Inflammatory macrophage treated with lipopolysaccharide for 1 hour (primary cell): ENCODE data around the gene PLEKHB2.
"Not testable (repeated sequence)": the region's sequence is repeated elsewhere in the genome, so short reads cannot be mapped to it uniquely, and the experiment has no call there.

Experiments
- DNase-seq, 2 donors: peaks; one replicate each; pipeline ENCODE4 v3.0.0-alpha.2; 2020 to 2022

PLEKHB2 gene

GRCh38 chr2:131105156-131105949 is at the start of gene PLEKHB2:
Gene PLEKHB2, plus strand, starts transcription at chr2:131105336. Its CDS starts 15,606 bp downstream, at chr2:131120942.
- DNase-seq, result peak; percentile 84 to 94

GRCh38 chr2:131056204-131056931 is 48.8 kb upstream of the PLEKHB2 start:
- no peak for DNase-seq

GRCh38 chr2:131056932-131057287 is 48.2 kb upstream of the PLEKHB2 start:
- DNase-seq, result no peak

- DNase-seq, result no peak
These were observed 46.8 kb upstream of the PLEKHB2 start for GRCh38 chr2:131058214-131058843.

GRCh38 chr2:131058920-131059319 is 46.2 kb upstream of the PLEKHB2 start:
- no peak for DNase-seq

GRCh38 chr2:131063501-131064283 is 41.4 kb upstream of the PLEKHB2 start:
- no peak for DNase-seq

GRCh38 chr2:131064589-131065512 is 40.3 kb upstream of the PLEKHB2 start:
- DNase-seq, result no peak

GRCh38 chr2:131067465-131068125 is 37.5 kb upstream of the PLEKHB2 start:
- no peak for DNase-seq

GRCh38 chr2:131068172-131068571 is 37.0 kb upstream of the PLEKHB2 start:
- DNase-seq, result not testable (repeated sequence)

- not testable (repeated sequence) for DNase-seq
These were observed 29.6 kb upstream of the PLEKHB2 start for GRCh38 chr2:131075578-131075977.

- DNase-seq, result no peak
These were observed 28.4 kb upstream of the PLEKHB2 start for GRCh38 chr2:131076707-131077106.

- DNase-seq, result no peak
These were observed 27.8 kb upstream of the PLEKHB2 start for GRCh38 chr2:131077182-131077846.

GRCh38 chr2:131077966-131078365 is 27.2 kb upstream of the PLEKHB2 start:
- DNase-seq, result no peak

- DNase-seq, result not testable (repeated sequence)
These were observed 25.2 kb upstream of the PLEKHB2 start for GRCh38 chr2:131079931-131080330.

GRCh38 chr2:131081190-131081589 is 23.9 kb upstream of the PLEKHB2 start:
- no peak for DNase-seq

- no peak for DNase-seq
These were observed 19.5 kb upstream of the PLEKHB2 start for GRCh38 chr2:131085646-131086045.

GRCh38 chr2:131092458-131093005 is 12.6 kb upstream of the PLEKHB2 start:
- DNase-seq, result no peak

GRCh38 chr2:131093006-131093695 is 12.0 kb upstream of the PLEKHB2 start, which contains the start of gene FAM168B:
Gene FAM168B, minus strand, starts transcription at chr2:131093460. Its CDS starts 10,814 bp downstream, at chr2:131082646.
- peak; percentile 85 to 91 for DNase-seq

- peak in 1 of 2 donors; percentile 61 for DNase-seq
These were observed 11.3 kb upstream of the PLEKHB2 start for GRCh38 chr2:131093696-131094462.
